ENCODE measurements around the gene ZNF277.
"Not testable (repeated sequence)": the region's sequence is repeated elsewhere in the genome, so short reads cannot be mapped to it uniquely, and the experiment has no call there.

ZNF277 gene

DNA sequence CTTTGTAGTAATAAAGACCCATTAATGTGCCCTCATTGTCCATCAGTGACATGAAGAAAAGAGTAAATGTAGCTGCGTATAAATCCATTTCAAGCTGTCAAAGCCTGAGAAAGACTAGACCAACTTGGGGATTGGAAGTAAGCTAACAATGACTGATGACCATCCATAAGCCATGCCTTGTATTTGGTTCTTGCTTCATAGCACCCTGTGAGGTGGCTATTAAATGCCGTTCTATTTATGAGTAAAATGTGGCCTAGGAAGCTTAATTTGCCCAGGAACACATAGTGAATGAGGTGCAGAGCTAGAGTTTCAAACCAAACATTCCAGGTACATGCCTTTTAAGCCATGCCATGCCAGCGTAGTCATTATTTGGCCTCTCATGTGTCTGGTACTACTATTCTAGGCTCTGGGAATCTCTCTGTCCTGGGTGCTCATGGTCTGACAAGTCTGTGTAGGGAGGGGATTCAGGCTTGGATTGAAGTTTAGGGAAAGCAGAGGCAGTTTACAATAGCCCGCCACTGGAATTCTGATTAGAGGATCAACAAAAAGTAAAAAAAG lies 92.1 kb downstream of the ZNF277 start:
- no peak for DNase-seq

DNA sequence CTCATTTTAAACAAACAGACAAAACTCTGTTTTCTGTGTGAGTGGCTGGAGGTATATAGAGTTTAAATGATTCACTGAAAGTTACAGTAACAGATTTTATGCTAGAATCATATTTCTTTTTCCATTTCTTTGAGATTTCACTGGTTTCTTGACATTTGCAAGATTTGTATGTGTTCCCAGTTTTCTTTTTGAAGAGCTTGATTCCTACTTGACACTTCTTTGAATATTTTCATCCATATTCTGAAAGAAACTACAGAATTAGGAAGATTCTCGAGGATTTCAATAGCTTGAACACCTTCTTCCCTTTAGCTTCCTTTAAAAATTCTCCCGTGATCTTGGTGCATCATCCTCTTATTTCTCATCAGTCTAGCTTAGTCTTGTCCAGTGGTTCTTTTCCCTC lies 93.6 kb downstream of the ZNF277 start:
- DNase-seq = no peak

- no peak for DNase-seq
Measured at GRCh38 chr7:112300831-112301407, 94.4 kb downstream of the ZNF277 start.

- DNase-seq = no peak
Measured at GRCh38 chr7:112302566-112302965, 96.1 kb downstream of the ZNF277 start.

DNA sequence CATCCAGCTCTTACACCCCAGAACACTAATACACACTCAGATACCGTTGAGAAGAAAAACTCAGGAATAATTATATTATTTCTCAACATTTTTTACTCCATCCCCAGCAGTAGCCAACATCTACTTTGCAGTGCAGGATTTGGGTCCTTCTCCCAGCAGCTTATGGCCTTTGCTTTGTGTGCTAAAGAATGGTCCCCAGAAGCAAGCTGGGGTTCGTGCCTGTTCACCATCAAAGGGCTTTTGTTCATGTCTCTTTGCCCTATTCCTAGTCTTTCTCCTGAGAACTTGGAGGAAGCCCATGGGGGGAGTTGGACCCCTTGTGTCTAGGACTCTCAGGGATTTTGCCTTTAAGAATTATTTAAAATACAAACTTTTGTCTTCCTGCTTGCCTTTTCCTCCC lies 100.4 kb downstream of the ZNF277 start:
- DNase-seq = no peak

GRCh38 chr7:112307506-112307905 lies 101.0 kb downstream of the ZNF277 start:
- DNase-seq = no peak

GRCh38 chr7:112308974-112309373 lies 102.5 kb downstream of the ZNF277 start:
- no peak for DNase-seq

DNA sequence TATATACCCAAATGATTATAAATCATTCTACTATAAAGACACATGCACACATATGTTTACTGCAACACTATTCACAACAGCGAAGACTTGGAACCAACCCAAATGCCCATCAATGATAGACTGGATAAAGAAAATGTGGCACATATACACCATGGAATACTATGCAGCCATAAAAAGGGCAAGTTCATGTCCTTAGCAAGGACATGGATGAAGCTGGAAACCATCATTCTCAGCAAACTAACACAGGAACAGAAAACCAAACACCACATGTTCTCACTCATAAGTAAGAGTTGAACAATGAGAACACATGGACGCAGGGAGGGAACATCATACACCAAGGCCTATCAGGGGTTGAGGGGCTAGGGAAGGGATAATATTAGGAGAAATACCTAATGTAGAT lies 110.3 kb downstream of the ZNF277 start:
- DNase-seq = not testable (repeated sequence)

- DNase-seq = no peak
Measured at GRCh38 chr7:112322070-112322469, 115.6 kb downstream of the ZNF277 start.

DNA sequence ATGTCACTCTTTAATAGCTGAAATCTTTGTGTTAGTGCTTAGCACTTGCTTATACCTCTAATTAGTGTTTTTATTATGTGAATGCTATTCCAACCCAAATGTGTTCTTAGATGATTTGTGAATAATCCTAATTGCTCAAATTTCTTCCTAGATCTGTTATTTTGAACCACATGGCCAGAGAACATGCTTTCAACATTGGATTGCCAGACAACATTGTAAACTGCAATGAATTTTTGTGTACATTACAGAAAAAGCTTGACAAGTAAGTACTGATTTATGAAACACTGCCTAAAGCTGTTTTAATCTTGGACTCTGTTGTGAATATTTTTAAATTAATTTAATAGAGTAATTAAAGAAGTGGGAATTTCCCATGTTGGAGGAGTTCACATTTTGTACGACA lies 121.1 kb downstream of the ZNF277 start:
- DNase-seq = no peak

- no peak for DNase-seq
Measured at GRCh38 chr7:112331492-112331891, 125.0 kb downstream of the ZNF277 start.

DNA sequence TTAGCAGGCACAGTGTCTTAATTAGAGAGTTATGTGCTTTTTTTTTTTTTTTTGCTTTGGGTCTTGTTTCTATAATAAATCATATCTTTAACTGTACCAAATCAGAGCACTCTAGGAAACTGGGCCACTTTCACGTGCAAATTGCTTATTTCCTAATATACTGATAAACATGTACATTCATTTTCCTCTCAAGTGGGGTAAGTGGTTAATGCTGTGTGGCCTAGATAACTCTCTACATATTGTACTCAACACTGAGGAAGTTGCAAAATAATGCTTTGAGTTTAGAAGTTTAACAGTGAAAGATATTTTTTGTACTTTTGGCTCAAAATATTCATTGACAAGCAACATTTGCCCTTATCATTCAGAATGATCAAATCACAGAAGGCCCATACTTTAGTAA lies 127.9 kb downstream of the ZNF277 start:
- DNase-seq = no peak

GRCh38 chr7:112336261-112336660 lies 129.8 kb downstream of the ZNF277 start:
- no peak for DNase-seq

GRCh38 chr7:112336936-112337576 lies 130.6 kb downstream of the ZNF277 start:
- DNase-seq = no peak

DNA sequence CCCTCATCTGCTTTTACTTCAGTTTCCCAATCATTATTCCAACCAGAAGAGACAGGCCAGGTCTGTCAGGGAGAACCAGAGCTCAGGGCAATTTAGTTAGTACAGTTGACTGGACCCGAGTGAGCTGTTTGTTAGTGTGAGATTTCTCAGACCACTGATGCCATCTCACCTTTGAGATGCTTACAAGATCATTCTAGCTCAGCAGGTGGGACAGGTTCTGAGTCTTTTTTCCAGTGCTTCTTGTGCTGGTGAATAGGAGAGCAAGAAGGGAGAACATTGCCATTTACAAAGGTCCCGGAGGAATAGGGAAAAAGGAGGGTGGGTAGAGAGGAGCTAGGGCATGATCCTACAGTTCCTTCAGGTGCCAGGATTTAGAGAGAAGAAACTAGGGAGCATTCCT lies 131.4 kb downstream of the ZNF277 start:
- no peak for DNase-seq

DNA sequence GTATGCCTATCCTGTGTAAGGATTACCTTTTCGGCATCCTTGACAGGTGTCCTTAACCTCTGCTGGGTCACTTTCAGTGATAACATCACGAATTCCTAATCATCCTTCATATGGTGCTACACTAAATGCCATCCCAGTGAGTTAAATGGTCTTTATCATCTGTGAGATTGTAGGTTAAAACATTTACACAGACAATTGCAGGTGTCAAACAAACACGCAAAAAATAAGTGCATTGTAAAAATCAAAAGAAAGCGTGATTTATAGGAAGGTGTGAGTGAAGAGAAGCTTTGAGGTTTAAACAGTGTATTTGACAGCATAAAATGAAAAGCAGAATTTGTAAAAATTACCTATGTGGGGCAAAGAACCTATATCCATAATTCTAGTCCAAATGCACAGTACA lies 132.3 kb downstream of the ZNF277 start:
- no peak for DNase-seq

DNA sequence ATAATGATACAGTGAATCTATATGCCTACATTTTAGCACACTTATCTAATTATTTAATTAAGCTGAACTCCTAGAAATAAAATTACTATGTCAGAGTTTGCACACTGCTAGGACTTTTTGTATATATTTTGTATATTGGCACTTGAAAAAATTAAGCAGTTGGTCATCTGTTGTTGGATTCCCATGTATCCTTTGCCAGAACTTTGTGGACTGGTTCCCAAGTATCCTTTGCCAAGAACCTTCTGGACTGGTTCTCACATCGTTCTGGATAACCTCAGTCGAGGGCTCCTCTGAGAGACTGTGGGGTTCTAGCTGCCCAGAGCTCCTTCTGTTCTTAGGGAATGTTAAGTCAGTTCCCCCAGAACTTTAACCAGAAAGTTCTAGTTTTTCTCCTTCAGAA lies 135.0 kb downstream of the ZNF277 start:
- no peak for DNase-seq

- no peak for DNase-seq
Measured at GRCh38 chr7:112346381-112347060, 140.0 kb downstream of the ZNF277 start.

- no peak for DNase-seq
Measured at GRCh38 chr7:112347088-112347487, 140.6 kb downstream of the ZNF277 start.

DNA sequence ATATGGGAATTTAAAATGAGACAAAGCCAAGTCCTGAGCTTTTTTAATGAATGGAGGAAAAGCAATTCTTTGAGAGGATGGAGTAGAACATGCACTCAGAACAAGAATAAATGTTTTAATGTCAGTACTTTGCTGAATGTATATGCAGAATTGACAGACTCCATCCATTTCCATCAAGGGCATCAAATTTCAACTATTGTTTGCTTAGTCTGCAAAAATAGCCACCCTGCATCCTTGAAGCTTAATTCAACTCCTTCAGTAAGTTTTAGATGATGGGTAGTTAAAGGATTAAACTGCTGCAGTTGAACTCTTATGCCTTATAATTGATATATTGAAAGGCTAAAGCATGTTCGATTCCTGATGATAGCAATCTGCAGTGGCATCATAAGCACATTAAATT lies 144.1 kb downstream of the ZNF277 start:
- no peak for DNase-seq

- no peak for DNase-seq
Measured at GRCh38 chr7:112356596-112356995, 150.1 kb downstream of the ZNF277 start.

DNA sequence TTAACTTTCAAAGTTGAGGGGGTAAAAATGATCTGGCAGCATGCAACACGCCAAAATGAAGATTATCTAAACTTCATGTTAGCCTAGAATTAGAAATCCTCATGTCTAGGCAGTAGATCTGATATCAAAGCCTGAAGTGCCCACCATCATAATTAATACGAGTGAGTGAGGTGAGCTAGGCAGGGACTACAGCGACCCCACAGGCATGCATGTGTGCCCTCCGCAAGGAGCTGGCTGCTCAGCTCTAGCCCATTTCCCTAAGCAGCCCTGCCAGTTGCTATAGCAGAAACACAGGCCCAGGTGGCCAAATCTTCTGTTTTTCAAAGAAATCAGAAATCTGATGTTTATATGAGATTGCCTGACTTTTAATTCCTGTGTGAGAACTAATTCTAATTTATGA lies 150.6 kb downstream of the ZNF277 start:
- no peak for DNase-seq

- DNase-seq = no peak
Measured at GRCh38 chr7:112358513-112358912, 152.0 kb downstream of the ZNF277 start.

DNA sequence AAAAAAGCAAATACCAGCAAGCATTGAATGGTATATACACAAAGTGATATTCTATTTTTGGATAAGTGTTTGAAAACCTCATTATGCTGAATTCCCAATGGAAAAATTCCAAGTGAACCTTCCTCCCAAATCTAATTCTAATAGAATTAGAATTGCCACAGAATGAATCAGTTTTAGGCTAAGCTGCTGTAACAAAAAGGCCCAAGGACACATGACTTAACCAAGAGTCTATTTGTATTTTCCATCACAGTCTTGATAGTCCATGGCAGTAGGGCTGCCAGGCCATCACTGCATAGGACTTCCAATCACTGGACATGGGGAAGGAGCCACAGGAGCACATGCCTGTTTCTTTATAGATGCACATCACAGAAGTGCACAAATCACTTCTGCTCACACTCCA lies 152.6 kb downstream of the ZNF277 start:
- no peak for DNase-seq

All from stimulated activated CD4-positive, alpha-beta T cell treated with anti-CD3 and anti-CD28 coated beads, Interleukin-4, amount 100 ng/mL, for 4 hours (primary cell).